HUDEP-2 (cell line): ENCODE measurements around the gene KIF16B.
A peak's percentile ranks its signal among the peaks of the same experiment; 100 is the strongest.
"Not testable (repeated sequence)": the region's sequence is repeated elsewhere in the genome, so short reads cannot be mapped to it uniquely, and the experiment has no call there.

Experiments used
- DNase-seq, 76 experiments: peaks; one replicate each; lab custom pipeline; 2025; ENCODE audit not compliant: unreplicated experiment in 76 of 76; lab: John Stamatoyannopoulos, UW

KIF16B gene

GRCh38 chr20:16528078-16528477 is 45.2 kb downstream of the KIF16B start:
- no peak for DNase-seq

- DNase-seq: no peak
These were observed 45.8 kb downstream of the KIF16B start for GRCh38 chr20:16527438-16527837.

GRCh38 chr20:16526433-16527380 is 46.5 kb downstream of the KIF16B start:
- no peak for DNase-seq

DNA sequence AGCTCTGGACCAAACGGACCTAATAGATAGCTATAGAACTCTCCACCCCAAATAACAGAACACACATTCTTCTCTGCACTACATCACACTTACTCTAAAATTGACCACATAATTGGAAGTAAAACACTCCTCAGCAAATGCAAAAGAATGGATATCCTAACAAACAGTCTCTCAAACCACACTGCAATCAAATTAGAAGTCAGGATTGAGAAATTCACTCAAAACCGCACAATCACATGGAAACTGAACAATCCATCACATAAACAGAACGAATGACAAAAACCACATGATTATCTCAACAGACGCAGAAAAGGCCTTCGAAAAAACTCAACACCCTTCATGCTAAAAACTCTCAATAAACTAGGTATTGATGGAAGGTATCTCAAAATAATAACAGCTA is 50.6 kb downstream of the KIF16B start:
- DNase-seq: not testable (repeated sequence)

DNA sequence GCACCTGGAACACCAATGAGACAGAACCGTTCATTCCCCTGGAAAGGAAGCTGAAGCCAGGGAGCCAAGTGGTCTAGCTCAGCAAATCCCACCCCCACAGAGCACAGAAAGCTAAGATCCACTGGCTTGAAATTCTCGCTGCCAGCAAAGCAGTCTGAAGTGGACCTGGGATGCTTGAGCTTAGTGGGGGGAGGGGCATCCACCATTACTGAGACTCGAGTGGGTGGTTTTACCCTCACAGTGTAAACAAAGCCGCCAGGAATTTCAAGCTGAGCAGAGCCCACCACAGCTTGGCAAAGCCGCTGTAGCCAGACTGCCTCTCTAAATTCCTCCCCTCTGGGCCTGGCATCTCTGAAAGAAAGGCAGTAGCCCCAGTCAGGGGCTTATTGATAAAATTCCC is 53.1 kb downstream of the KIF16B start:
- no peak for DNase-seq

- DNase-seq: not testable (repeated sequence)
These were observed 53.6 kb downstream of the KIF16B start for GRCh38 chr20:16519673-16520072.

DNA sequence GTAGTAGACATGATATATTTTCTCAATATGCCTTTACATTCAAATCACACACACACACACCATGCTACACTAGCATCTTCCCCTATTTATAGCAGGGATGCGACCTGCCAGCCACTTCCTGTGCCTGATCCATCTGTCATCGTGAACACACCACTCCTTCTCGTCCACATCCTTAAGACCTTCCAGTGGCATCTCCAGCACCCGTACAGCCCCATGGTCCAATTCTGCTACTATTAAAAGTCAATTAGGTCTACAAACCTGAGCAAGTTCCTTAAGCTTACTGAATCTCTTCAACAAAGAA is 54.5 kb downstream of the KIF16B start:
- no peak for DNase-seq

DNA sequence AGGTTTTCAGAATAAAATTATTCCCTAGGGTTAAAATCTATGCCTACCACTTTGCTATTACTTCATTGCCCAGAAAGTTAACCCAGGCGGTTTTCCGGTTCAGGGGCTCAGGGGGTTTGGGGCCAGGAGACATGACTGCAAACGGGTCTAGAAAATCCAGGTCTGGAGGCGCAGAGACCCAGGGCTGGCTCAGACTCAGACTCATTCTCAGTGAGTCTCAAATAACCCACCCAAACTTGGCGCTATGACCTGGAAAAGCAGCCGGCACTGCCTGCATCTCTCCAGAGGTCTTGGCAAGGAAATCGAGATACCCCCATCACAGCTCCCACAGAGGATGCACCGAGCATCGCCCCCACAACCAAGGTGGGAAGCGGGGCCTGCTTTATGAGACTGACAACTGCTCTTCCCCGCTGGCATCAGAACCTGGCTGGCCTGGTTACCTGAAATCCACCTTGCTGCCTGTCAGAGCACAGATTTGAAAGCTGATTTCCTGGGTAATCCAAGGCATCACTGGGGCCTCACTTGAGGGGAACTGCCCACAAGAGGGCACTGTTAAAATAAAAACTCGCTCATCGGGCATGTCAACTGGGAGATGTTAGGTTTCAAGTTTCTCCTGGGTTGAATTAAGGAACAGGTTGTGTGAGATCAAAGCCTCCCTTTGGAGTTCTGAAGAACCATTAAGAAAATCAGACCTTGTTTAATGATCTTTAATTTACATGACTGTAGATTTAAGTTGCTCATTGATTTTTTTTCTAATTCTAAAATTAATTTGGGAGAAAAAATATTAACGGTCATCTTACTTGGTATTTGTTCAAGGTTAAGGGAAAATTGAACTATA is 55.1 kb downstream of the KIF16B start:
- peak in 22 of 76 experiments; percentile 0 to 29 (median 9) for DNase-seq

DNA sequence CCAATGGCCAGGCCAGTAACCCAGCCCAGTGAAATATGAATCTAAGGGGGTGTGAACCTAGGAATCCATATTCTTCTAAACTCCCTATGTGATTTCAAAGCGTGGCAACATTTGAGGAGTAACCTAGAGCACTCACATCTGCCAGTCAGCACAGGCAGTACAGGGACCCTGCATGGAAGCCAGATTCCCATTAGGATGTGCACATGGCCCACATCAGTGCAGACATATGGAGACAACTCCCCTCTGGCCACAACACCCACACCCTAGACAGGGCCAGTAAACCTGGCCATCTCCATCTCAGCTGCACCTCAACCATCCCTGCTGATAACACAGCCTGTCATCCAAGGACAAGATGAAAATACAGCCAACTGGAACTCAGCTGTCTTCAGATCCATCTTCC is 56.5 kb downstream of the KIF16B start:
- no peak for DNase-seq

GRCh38 chr20:16515046-16515445 is 58.2 kb downstream of the KIF16B start:
- DNase-seq: no peak

GRCh38 chr20:16514140-16514539 is 59.1 kb downstream of the KIF16B start:
- DNase-seq: no peak

GRCh38 chr20:16505894-16506293 is 67.4 kb downstream of the KIF16B start:
- DNase-seq: no peak

DNA sequence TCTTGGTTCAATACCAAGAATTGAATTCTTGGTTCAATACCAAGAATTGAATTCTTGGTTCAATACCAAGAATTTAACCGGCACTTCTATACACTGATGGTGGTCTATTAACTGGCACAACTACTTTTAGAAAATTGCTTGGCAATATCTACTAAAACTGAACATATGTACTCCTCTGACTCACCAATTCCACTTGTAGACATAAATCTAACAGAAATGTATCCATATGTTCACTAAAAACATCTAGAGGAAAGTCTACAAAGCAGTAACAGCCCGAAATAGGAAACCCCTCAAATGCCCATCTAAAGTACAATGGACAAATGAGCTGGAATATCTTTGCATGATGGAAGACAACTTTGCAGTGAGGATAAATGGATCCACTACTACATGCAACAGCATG is 71.9 kb downstream of the KIF16B start:
- no peak for DNase-seq

DNA sequence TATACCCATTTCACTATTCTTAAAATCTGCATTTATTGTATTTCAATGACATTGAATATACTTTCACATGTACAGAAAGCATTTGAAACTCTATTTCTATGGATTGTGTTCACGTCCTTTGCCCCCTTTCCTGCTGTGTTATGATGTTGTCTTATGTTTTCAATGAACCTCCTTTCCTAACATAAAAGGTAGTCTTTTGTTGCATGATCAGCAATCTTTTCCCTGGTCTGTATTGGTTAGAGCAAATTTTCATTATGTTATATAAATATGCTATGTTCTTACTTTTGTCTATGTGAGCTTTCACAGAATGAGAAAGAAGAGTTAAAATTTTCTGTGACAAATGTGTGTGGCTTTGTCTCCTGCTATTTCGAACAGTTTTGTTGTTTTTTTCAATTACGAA is 73.1 kb downstream of the KIF16B start:
- DNase-seq: no peak

GRCh38 chr20:16498526-16499253 is 74.6 kb downstream of the KIF16B start:
- no peak for DNase-seq

DNA sequence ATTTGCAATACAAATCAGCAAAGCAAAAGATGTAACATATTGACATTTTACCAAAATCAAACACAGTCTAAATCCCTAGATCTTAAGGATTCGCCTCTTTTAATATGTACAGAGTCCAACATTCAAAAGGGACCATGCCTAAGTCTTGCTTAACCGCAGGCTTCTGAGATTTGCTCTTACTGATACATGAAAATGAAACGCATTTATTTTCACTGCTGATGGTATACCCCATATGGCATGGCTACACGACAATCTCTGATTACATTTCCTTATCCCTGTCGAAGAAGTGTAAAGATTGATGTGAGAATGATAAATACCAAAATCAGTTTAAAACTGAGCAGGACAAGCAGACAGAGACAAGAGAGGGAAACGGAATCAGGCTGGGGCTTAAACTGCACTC is 75.4 kb downstream of the KIF16B start:
- no peak for DNase-seq

DNA sequence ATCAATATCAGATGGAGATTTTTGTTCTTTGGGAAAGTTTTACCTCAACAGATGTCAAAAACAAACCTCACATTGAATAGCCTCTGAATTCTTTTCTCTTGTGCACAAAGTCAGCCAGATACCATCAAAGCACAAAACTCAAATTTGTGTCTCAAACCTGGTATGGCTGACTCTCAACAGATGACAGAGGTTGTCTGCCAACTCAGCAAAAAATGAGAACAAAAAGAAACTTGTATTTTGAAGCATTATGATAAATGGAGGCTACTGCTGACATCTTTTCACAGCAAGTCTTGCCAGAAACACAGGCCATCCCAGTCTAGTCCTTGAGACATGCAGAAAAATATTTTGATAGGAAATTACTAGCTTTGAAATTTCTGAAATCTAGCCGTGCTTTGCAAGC is 79.8 kb downstream of the KIF16B start:
- no peak for DNase-seq

- no peak for DNase-seq
These were observed 81.8 kb downstream of the KIF16B start for GRCh38 chr20:16491294-16491905.

DNA sequence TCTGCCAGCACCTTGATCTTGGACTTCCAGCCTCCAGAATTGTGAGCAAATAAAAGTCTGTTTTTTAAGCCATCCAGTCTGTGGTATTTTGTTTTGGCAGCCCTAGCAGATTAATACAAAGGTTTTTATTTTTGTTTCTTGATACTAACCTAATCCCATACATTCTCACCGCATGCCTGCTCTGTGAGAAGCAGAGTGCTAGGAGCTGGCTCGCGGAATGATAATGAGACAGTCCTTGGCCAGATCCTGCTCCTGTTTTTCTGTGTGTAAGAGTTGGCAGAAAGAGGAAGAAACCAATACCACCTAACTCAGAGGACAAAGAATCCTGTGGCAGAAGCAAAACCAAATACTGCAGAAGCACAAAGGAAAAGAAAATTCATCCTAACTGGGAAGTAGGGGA is 82.6 kb downstream of the KIF16B start:
- no peak for DNase-seq

- DNase-seq: no peak
These were observed 84.6 kb downstream of the KIF16B start for GRCh38 chr20:16488616-16489015.

GRCh38 chr20:16488086-16488485 is 85.2 kb downstream of the KIF16B start:
- DNase-seq: no peak
